Measurements from ENCODE around the gene ZNF22. TPM values are rescaled to one million over a fixed set of nuclear protein-coding genes. Genes with fewer than 3 reads are reported as not detected.

Gene ZNF22
- total RNA-seq, 1 experiment from 2014 or later, result 60.8 TPM

DNA sequence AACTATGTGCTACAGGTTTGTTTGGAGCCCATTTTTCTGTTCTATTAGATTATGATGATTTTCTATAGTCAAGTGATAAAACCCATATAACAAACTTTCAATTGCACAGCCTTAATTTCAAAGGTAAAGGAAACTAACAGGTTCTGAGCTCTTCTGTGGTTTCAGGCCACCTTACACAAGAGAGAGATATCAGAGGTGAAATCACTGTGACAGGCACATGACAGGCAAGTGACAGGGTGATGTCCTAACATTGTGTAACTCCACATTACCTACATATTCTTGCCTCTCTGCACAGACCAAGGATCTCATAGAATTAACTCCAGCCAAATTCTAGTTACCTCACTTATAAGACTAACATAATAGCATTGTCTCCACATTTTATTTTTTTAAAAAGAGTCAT lies 35.0 kb downstream of the ZNF22 start:
- Mint-ChIP-seq H3K4me3 (ENCODE audit: unreplicated experiment) (no peak overlapping the region), H3K27me3 (ENCODE audit: insufficient read depth, unreplicated experiment) (peaks cover 4% of the 10 kb centered on the region), H3K36me3 (ENCODE audit: insufficient read depth, unreplicated experiment) (no peaks in the 10 kb centered on the region), H3K9me3 (ENCODE audit: unreplicated experiment) (peaks cover 19% of the 10 kb centered on the region), H3K4me1 (ENCODE audit: low read depth, unreplicated experiment) (no peaks in the 10 kb centered on the region), H3K27ac (ENCODE audit: unreplicated experiment) (no peak overlapping the region)
- intact Hi-C loops (cut with micrococcal nuclease; ENCODE audit: unreplicated experiment), result no loop called here
- POLR2A ChIA-PET, result no interaction called here
- DNase-seq, result no peak
- CTCF ChIA-PET, result no interaction called here
- Histone ChIP-seq H3K36me3 (ENCODE audit: control insufficient read depth, insufficient read depth, low read length) (no peaks in the 10 kb centered on the region), H3K27me3 (replicated peaks; ENCODE audit: control insufficient read depth, insufficient read depth, low read length) (no peaks in the 10 kb centered on the region), H3K4me1 (no peaks in the 10 kb centered on the region), H3K9me3 (no peaks in the 10 kb centered on the region), H3K4me3 (ENCODE audit: low read depth, low read length) (no peak overlapping the region)
- BruUV-seq (replicated peaks), result no TSS peak
- TF ChIP-seq, protein P1, sequence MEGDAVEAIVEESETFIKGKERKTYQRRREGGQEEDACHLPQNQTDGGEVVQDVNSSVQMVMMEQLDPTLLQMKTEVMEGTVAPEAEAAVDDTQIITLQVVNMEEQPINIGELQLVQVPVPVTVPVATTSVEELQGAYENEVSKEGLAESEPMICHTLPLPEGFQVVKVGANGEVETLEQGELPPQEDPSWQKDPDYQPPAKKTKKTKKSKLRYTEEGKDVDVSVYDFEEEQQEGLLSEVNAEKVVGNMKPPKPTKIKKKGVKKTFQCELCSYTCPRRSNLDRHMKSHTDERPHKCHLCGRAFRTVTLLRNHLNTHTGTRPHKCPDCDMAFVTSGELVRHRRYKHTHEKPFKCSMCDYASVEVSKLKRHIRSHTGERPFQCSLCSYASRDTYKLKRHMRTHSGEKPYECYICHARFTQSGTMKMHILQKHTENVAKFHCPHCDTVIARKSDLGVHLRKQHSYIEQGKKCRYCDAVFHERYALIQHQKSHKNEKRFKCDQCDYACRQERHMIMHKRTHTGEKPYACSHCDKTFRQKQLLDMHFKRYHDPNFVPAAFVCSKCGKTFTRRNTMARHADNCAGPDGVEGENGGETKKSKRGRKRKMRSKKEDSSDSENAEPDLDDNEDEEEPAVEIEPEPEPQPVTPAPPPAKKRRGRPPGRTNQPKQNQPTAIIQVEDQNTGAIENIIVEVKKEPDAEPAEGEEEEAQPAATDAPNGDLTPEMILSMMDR (IDR thresholded peaks at IDR 0.05; ENCODE audit: insufficient read depth in 1 of 2, low read depth in 1 of 2, low read length in 1 of 2, severe bottlenecking in 1 of 2, unreplicated experiment in 1 of 2), result no peak

DNA sequence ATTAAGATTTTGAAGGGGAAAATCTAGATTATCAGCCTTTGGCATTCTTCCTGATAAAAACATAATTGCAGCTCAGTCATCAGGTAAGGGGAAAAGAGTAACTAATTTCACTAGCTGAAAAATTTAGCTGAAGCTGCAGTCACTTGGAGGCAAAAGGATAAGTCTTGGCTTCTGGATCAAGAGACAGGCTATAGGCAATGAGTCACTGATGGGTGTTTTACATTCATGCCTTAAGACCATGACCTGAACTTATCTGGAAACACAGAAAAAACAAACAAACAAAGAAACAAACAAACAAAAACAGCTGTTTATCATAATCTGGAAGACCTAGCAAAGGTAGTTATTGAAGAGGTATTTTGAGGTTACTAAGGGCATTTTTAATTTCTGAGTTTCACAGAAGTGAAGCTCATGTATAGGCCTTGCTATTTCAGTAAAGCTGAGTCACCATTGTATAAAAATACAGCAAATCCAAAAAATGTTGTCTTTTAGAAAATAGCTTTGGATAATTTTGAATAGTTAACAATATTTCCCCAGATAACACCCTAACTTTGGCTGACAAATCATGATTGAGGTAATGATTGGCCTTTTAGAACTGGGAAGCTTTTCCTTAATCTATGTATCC lies 40.3 kb downstream of the ZNF22 start:
- H3K4me1 Mint-ChIP-seq (ENCODE audit: low read depth, unreplicated experiment), result no peaks in the 10 kb centered on the region
- H3K4me3 Mint-ChIP-seq (ENCODE audit: unreplicated experiment), result no peak overlapping the region
- no peak for DNase-seq
- TF ChIP-seq, protein P1 (IDR thresholded peaks at IDR 0.05; ENCODE audit: insufficient read depth in 1 of 2, low read depth in 1 of 2, low read length in 1 of 2, severe bottlenecking in 1 of 2, unreplicated experiment in 1 of 2), result no peak
- Histone ChIP-seq H3K4me1 (no peaks in the 10 kb centered on the region), H3K4me3 (ENCODE audit: low read depth, low read length) (no peak overlapping the region), H3K36me3 (ENCODE audit: control insufficient read depth, insufficient read depth, low read length) (no peaks in the 10 kb centered on the region), H3K9me3 (no peaks in the 10 kb centered on the region), H3K27me3 (replicated peaks; ENCODE audit: control insufficient read depth, insufficient read depth, low read length) (no peaks in the 10 kb centered on the region)
- H3K36me3 Mint-ChIP-seq (ENCODE audit: insufficient read depth, unreplicated experiment), result no peaks in the 10 kb centered on the region
- peaks cover 4% of the 10 kb centered on the region for H3K27me3 Mint-ChIP-seq (ENCODE audit: insufficient read depth, unreplicated experiment)
- CTCF ChIA-PET, result no interaction called here
- intact Hi-C loops (cut with micrococcal nuclease; ENCODE audit: unreplicated experiment), result no loop called here
- BruUV-seq (replicated peaks), result no TSS peak
- H3K27ac Mint-ChIP-seq (ENCODE audit: unreplicated experiment), result no peak overlapping the region
- POLR2A ChIA-PET, result no interaction called here
- no peaks in the 10 kb centered on the region for H3K9me3 Mint-ChIP-seq (ENCODE audit: unreplicated experiment)

DNA sequence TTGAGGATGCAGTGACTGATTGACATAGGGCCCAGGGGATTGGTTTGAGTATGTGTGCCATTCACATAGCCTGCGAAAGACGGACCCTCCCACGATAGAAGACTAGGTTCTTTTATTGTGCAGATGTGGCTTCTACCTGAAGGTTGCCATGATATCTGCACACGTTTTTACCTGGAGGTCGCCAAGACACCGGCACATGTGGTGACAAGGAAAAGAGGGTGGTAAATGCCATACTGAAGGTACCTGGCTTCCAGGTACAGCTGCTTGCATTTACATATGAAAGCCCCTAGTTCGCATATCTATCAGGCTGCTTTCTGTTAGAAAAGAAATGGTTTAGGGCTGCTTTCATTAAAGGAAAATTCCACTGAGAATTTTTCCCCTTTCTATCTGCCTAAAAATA lies 43.6 kb downstream of the ZNF22 start:
- no peaks in the 10 kb centered on the region for H3K4me1 Mint-ChIP-seq (ENCODE audit: low read depth, unreplicated experiment)
- DNase-seq, result no peak
- no peak overlapping the region for H3K4me3 Mint-ChIP-seq (ENCODE audit: unreplicated experiment)
- no peaks in the 10 kb centered on the region for H3K9me3 Mint-ChIP-seq (ENCODE audit: unreplicated experiment)
- H3K36me3 Mint-ChIP-seq (ENCODE audit: insufficient read depth, unreplicated experiment), result no peaks in the 10 kb centered on the region
- H3K27me3 Mint-ChIP-seq (ENCODE audit: insufficient read depth, unreplicated experiment), result peaks cover 7% of the 10 kb centered on the region
- Histone ChIP-seq H3K27me3 (replicated peaks; ENCODE audit: control insufficient read depth, insufficient read depth, low read length) (no peaks in the 10 kb centered on the region), H3K4me3 (ENCODE audit: low read depth, low read length) (no peak overlapping the region), H3K9me3 (no peaks in the 10 kb centered on the region), H3K4me1 (no peaks in the 10 kb centered on the region), H3K36me3 (ENCODE audit: control insufficient read depth, insufficient read depth, low read length) (no peaks in the 10 kb centered on the region)
- TF ChIP-seq, protein P1 (IDR thresholded peaks at IDR 0.05; ENCODE audit: insufficient read depth in 1 of 2, low read depth in 1 of 2, low read length in 1 of 2, severe bottlenecking in 1 of 2, unreplicated experiment in 1 of 2), result no peak
- ChIA-PET CTCF (no interaction called here), POLR2A (no interaction called here)
- H3K27ac Mint-ChIP-seq (ENCODE audit: unreplicated experiment), result no peak overlapping the region
- intact Hi-C loops (cut with micrococcal nuclease; ENCODE audit: unreplicated experiment), result no loop called here
- BruUV-seq (replicated peaks), result no TSS peak
